Activated CD4-positive, alpha-beta T cell treated with anti-CD3 and anti-CD28 coated beads, Interleukin-2, amount 50 U/mL, for 1 hour (primary cell): Measurements from ENCODE around the gene VWA8.
"Not testable (repeated sequence)": the region's sequence is repeated elsewhere in the genome, so short reads cannot be mapped to it uniquely, and the experiment has no call there.

Source experiments
- DNase-seq: peaks from one replicate; pipeline ENCODE4 v3.0.0-alpha.2; 2020

VWA8 gene

GRCh38 chr13:41962994-41963393, 2.1 kb upstream of the VWA8 start:
- DNase-seq: no peak

- DNase-seq: no peak
Measured at GRCh38 chr13:41961466-41961760, 504 bp upstream of the VWA8 start.

GRCh38 chr13:41960211-41960636, 685 bp downstream of the VWA8 start:
- no peak for DNase-seq

GRCh38 chr13:41956272-41956671, 4.6 kb downstream of the VWA8 start:
- DNase-seq: no peak

GRCh38 chr13:41955605-41956004, 5.3 kb downstream of the VWA8 start:
- DNase-seq: no peak

- no peak for DNase-seq
Measured at GRCh38 chr13:41954226-41954625, 6.7 kb downstream of the VWA8 start.

- no peak for DNase-seq
Measured at GRCh38 chr13:41952749-41953148, 8.2 kb downstream of the VWA8 start.

GRCh38 chr13:41949104-41949503, 11.8 kb downstream of the VWA8 start:
- DNase-seq: not testable (repeated sequence)

GRCh38 chr13:41945926-41946325, 15.0 kb downstream of the VWA8 start:
- DNase-seq: no peak

GRCh38 chr13:41944635-41945397, 16.1 kb downstream of the VWA8 start:
- DNase-seq: no peak

GRCh38 chr13:41944229-41944628, 16.7 kb downstream of the VWA8 start:
- no peak for DNase-seq

- no peak for DNase-seq
Measured at GRCh38 chr13:41942462-41943094, 18.3 kb downstream of the VWA8 start.

- DNase-seq: no peak
Measured at GRCh38 chr13:41941174-41941573, 19.7 kb downstream of the VWA8 start.

- DNase-seq: no peak
Measured at GRCh38 chr13:41939398-41939797, 21.5 kb downstream of the VWA8 start.

- no peak for DNase-seq
Measured at GRCh38 chr13:41938918-41939317, 22.0 kb downstream of the VWA8 start.

- DNase-seq: no peak
Measured at GRCh38 chr13:41937388-41937787, 23.5 kb downstream of the VWA8 start.

- no peak for DNase-seq
Measured at GRCh38 chr13:41935501-41935900, 25.4 kb downstream of the VWA8 start.

GRCh38 chr13:41934994-41935393, 25.9 kb downstream of the VWA8 start:
- DNase-seq: no peak

- DNase-seq: no peak
Measured at GRCh38 chr13:41934120-41934519, 26.8 kb downstream of the VWA8 start.

- no peak for DNase-seq
Measured at GRCh38 chr13:41931337-41931736, 29.6 kb downstream of the VWA8 start.

- DNase-seq: no peak
Measured at GRCh38 chr13:41930154-41930553, 30.8 kb downstream of the VWA8 start.

- DNase-seq: no peak
Measured at GRCh38 chr13:41928323-41928722, 32.6 kb downstream of the VWA8 start.

GRCh38 chr13:41925014-41925413, 35.9 kb downstream of the VWA8 start:
- no peak for DNase-seq

GRCh38 chr13:41922894-41923293, 38.0 kb downstream of the VWA8 start:
- not testable (repeated sequence) for DNase-seq
